Ishikawa (cell line): Measurements from ENCODE around the gene ANKRD35.
A peak's percentile ranks its signal among the peaks of the same experiment; 100 is the strongest.

Experiments used
- EP300 ChIP-seq: IDR thresholded peaks from 2 replicates; pipeline ENCODE4 v1.6.1; 2012; ENCODE audit warnings: borderline replicate concordance
- FOXM1 ChIP-seq: IDR thresholded peaks from 2 replicates; pipeline ENCODE4 v1.6.1; 2012; ENCODE audit warnings: low read depth, borderline replicate concordance
- MAX ChIP-seq: IDR thresholded peaks from 2 replicates; pipeline ENCODE4 v1.6.1; 2012
- TAF1 ChIP-seq: IDR thresholded peaks from 2 replicates; pipeline ENCODE4 v1.6.1; 2012; ENCODE audit warnings: low read depth, mild to moderate bottlenecking
- TCF12 ChIP-seq: IDR thresholded peaks from 2 replicates; pipeline ENCODE4 v1.6.1; 2012; ENCODE audit warnings: low read depth
- TEAD4 ChIP-seq: IDR thresholded peaks from 2 replicates; pipeline ENCODE4 v1.6.1; 2012
- USF1 ChIP-seq: IDR thresholded peaks from 2 replicates; pipeline ENCODE4 v1.6.1; 2012
- YY1 ChIP-seq: IDR thresholded peaks from 2 replicates; pipeline ENCODE4 v1.6.1; 2012; ENCODE audit warnings: low read depth

Gene ANKRD35

DNA sequence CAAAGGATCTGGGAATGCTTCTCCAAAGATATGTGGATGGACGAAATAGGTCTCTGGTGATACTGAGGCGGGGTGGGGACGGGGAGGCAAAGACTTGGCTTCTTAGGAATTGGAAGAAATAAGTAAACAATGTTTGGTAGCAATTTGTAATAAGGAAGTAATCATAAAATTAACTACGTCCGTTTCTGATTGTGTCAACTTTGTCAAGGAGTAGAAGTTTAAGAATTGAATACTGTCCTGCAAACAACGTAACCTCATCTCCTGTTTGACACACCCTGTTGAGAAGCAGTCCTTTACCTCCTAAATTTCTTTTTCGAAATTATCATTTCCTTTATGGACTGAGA is 61.2 kb downstream of the ANKRD35 start:
- no peak for TF ChIP-seq FOXM1

DNA sequence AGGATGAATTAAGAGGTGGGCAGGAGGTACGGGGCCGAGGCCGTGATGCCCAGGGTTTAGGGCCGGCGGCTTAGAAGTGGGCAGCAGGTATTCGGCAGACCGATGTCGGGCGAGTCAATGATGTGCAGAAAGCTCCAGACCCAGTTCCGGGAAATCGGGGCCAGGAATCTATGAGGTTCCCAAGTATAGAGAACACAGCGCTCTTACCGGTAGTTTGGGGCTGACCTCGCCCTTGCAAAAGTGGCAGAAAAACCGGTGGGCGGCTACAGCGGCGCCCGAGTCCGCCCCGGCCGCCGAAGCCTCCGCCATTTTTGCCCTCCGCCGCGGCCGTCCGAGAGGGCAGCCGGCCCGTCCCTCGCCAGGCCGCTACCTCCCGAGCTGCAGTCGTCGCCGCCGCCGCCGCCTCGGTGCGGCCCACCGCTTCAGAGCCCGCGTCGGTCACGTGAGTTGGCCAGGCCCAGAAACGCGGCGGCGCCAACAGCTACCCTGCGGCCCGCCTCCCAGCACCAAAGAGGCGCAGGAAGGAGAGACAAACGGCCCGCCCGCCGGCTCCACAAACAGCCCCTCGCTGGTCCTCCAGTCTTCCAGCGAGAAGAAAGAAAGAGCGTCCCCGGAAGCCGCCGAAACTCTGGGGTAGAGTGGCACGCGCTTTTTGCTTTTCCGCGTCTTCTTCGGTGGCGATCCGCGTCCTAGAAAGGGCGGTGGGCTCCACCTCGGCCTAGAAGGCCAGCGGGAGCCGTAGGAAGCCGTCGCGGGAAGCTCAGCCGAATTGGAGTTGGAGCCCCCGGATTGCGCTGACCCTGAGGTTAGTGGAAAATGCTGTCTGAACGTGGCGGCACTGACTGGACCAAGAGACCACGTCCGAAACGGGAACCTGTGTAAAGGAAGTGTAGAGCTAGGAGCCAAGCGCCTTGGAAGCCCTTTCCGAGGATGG is 61.8 kb downstream of the ANKRD35 start, which contains the start of the genes POLR3C and RNF115:
Gene POLR3C, plus strand, starts transcription at position 636 of the 934 bp plus-strand sequence. CDS start 1,577 bp downstream, outside the sequence.
Gene RNF115, minus strand, starts transcription at position 531 of the 934 bp plus-strand sequence. Its CDS starts 222 bp downstream, at position 309.
- no peak for TF ChIP-seq TEAD4
- no peak for TF ChIP-seq FOXM1
- peak; percentile 94 for TF ChIP-seq TAF1
- TF ChIP-seq MAX, result peak; percentile 85
- TF ChIP-seq EP300, result no peak; the same call in 1 of the 2 replicates
- peak; percentile 93 for TF ChIP-seq USF1
- peak; percentile 85 for TF ChIP-seq YY1
- peak; percentile 29; the same call in 1 of the 2 replicates for TF ChIP-seq TCF12
